NCI-H146 treated with DMSO at 0.1 percent for 48 hours (cell line): Measurements from ENCODE around the gene IL1RAP.
A peak's percentile ranks its signal among the peaks of the same experiment; 100 is the strongest.

Source experiments
- DNase-seq: peaks from one replicate; lab custom pipeline; 2025; ENCODE audit not compliant: unreplicated experiment; lab: John Stamatoyannopoulos, UW

Gene IL1RAP

GRCh38 chr3:190574473-190574872 is 60.6 kb downstream of the IL1RAP start:
- no peak for DNase-seq

DNA sequence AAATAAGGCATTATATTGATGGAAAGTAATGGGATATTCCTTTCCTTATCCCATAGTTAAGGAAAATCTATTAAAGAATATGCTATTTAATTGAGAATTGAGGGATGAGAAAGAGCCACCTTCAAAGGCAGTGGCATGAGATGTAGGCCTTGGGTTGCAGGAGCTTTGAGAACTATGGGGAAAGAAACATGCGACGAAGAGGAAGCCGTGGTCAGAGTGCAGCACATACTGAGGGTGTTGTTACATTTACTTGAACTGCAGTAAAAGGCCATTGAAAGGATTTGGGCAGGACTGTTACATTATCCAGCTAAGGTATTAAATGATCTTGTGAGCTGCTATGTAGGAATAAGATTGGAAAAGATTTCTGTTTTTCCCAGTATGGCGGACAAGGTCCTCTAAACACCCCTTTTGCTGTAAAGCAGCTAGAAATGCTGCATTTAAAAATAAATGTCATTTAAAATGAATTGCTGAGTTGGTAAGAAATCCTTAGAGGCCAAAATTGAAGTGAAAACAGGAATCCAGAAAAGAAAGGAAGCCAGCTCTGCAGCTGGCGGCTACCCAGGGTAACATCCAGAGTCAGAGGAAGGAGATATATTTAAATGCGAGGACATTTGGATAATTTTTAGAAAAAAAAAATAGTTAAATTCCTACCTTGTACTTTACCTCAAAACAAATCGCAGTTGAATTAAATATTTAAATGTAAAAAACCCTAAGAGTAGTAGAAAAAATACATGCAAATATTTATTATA is 61.7 kb downstream of the IL1RAP start:
- no peak for DNase-seq

GRCh38 chr3:190577225-190577624 is 63.3 kb downstream of the IL1RAP start:
- no peak for DNase-seq

- DNase-seq = no peak
These were observed 65.7 kb downstream of the IL1RAP start for GRCh38 chr3:190579514-190580137.

- no peak for DNase-seq
These were observed 66.5 kb downstream of the IL1RAP start for GRCh38 chr3:190580417-190580816.

DNA sequence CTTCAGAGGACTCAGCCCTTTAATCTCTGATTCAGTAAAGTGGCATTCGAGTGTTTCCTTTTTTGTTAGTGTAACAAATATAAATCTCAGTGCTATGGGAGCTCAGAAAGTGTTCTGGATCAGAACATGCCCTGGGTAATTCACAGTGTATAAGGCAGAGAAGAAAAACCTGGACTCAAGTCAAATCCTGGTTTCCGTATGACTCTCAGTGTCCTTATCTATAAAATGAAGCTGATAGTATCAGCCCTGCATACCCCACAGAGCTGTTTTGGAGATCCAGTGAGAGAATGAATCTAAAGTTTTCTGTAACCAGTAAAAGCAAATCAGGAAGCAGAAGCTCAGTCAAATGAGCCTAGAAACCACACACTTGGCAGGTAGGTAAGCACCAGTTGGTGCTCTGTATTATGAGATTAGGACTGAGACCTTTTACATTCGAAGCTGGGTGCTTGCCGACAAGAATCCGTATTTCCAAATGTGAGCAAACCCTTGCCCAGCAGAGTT is 67.2 kb downstream of the IL1RAP start:
- no peak for DNase-seq

DNA sequence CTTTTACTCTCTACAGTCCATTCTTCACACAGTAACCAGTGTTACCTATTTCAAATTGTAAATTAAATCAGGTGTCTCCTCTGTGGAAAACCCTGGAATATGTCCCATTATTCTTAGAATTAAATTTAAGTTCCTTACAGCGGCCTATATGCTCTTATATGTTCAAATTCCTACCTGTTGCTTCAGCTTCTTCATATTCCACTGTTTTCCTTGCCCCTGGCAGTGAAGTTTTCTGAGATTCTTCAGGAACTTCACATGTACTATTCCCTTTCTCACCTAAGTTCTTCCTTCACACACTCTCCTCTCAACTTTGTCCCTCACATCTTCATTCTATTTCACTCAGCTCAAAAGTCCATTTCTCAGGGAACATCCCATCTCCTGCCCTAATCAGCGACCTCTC is 68.8 kb downstream of the IL1RAP start:
- no peak for DNase-seq

GRCh38 chr3:190585805-190586630 is 72.1 kb downstream of the IL1RAP start:
- peak; percentile 32 for DNase-seq

- DNase-seq = no peak
These were observed 72.7 kb downstream of the IL1RAP start for GRCh38 chr3:190586631-190587011.

DNA sequence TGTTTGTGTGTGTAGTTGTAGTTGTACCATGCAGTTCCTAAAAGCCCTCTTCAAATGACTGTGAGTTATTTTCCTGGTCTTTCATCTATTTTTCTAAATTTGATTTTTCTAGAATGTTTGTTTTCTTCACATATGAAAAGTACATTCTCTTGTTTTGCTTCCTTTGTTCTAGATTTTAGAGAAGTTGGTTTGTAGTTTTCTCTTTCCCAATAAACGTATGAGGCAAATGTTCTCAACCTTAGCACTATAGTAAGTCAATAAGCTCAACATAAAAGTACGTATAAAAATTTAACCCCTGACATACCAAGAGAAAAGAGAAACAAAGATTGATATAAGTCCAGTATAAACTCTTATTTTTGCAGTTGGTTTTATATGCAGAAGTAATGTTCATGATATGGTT is 74.7 kb downstream of the IL1RAP start:
- DNase-seq = no peak

DNA sequence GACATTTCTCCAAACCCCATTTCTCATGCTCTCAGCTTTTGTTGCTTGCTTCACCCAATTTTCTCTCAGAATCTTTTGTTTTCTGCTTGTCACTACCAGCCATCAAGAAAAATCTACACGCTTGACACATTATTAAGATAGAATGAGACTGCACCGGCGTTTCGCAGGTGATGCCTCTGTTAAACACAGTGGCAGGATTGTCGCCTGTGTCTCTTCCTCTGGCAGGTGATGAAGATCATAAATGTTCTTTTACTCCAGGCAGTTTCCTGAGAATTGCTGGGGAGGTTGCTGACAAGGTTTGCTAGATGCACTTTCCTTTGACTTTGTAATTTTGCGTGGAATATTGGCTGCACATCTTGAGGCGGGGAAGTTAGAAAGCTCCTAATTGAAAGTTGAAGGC is 75.4 kb downstream of the IL1RAP start:
- no peak for DNase-seq

- DNase-seq = no peak
These were observed 77.2 kb downstream of the IL1RAP start for GRCh38 chr3:190591080-190591479.

DNA sequence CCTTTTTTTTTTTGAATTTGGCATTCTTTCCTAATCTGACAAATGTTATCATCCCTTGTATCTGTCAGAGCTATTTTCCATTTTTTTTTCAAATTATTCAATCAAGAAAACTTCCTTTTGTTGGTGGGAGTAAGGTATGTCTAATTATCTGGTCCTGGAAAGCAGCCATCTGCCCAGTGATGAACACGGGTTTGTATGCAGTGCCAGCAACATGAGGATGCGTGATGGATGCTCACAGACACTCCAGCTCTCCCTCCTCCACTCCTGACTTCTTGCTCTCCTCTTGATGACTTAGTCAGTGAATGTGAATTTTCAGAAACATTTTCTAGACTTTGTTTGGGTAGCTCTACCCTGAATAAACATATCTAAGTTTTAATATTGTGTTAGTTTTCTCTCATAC is 79.2 kb downstream of the IL1RAP start:
- DNase-seq = no peak

DNA sequence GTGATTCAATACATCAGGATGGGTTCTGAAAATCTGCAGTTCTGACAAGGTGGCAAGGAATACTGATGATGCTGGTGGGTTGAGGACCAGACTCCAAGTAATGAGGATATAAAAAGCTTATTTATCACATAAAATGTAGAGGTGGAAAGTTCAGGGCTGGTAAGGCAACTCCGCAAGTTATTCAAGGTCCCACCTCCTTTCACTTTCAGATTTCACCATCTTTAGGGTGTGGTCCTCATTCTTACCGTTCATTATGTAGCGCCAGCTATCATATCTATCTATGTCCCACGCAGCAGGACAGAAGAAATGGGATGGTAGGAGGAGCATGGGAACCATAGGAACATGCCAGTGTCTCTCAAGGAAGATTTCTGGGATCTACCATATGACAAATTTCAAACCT is 80.3 kb downstream of the IL1RAP start:
- DNase-seq = no peak

GRCh38 chr3:190595179-190595795 is 81.4 kb downstream of the IL1RAP start:
- DNase-seq = no peak

GRCh38 chr3:190595807-190596206 is 81.9 kb downstream of the IL1RAP start:
- no peak for DNase-seq

- DNase-seq = no peak
These were observed 82.7 kb downstream of the IL1RAP start for GRCh38 chr3:190596349-190597285.

DNA sequence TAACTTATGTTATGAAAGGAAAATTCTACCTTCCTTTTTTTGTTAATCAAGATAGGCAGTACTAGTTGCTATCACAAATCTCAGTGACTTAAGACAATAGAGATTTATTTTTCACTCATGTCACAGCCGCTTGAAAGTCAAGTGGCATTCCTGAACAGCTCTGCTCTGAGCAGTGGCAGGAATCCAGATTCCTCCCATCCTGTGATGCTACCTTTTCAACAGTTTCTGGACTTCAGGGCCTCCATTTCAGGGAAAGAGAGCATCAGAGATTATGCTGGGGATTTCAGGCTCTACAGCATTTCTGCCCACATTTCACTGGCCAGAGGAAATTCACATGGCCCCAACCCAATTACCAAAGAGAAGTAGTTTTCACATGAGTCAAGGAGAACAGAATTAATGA is 83.4 kb downstream of the IL1RAP start:
- DNase-seq = no peak

DNA sequence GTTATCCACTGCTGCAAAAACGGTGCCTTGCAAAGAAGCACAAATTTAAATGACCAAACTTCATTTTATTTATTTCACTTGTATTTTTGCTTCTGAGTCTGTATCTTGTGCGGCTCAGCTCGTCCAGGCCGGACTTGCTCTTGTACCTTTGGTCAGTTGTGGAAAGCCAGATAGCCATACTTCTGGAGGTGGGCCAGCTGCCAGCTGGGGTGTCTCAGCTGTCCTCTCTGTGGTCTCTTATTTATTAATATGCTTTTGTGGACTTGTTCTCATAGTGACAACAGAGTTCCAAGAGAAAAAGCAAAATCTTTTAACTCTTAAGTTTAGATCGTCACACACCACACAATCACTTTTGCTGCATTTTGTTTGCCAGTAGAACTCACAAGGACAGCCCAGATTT is 87.7 kb downstream of the IL1RAP start:
- no peak for DNase-seq

DNA sequence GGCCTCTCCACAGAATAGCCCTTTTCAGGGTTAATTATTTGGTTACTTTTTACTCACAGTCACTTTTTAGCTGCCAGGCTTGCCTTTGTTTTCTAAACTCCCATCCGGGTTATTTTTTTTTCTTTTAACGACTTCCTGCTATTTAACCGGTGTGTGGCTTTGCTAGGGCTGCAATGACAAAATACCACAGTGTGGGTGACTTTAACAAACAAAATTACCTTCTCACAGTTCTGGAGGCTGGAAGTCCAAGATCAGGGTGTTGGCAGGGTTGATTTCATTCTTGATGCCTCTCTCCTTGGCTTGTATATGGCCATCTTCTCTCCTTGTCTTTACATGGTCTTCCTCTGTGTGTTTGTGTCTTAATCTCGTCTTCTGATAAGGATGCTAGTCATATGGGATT is 91.5 kb downstream of the IL1RAP start:
- DNase-seq = no peak
